Activated naive CD4-positive, alpha-beta T cell treated with Interleukin-2 at 50 U/mL for 16 hours (primary cell): Measurements from ENCODE around the gene KCNC3.

Experiments
- DNase-seq: peaks from one replicate; pipeline ENCODE4 v3.0.0-alpha.2; 2020

Gene KCNC3

GRCh38 chr19:50272263-50272897, 56.8 kb downstream of the KCNC3 start:
- no peak for DNase-seq

GRCh38 chr19:50269653-50270052, 59.5 kb downstream of the KCNC3 start:
- DNase-seq: no peak

- DNase-seq: no peak
Measured at GRCh38 chr19:50268501-50268900, 60.7 kb downstream of the KCNC3 start.

GRCh38 chr19:50268041-50268440, 61.1 kb downstream of the KCNC3 start:
- DNase-seq: no peak

GRCh38 chr19:50266896-50267295, 62.3 kb downstream of the KCNC3 start:
- DNase-seq: no peak

GRCh38 chr19:50266041-50266440, 63.1 kb downstream of the KCNC3 start:
- DNase-seq: no peak

- DNase-seq: no peak
Measured at GRCh38 chr19:50264483-50265186, 64.5 kb downstream of the KCNC3 start.

- DNase-seq: no peak
Measured at GRCh38 chr19:50263176-50263575, 66.0 kb downstream of the KCNC3 start.
